Hepatocyte (in vitro differentiated cells): ENCODE results near the gene SLC9A8. TPM values are rescaled to one million over a fixed set of nuclear protein-coding genes. Genes with fewer than 3 reads are reported as not detected.

Source experiments
- DNase-seq: peaks from one replicate; pipeline ENCODE4 v3.0.0-alpha.2; 2016; ENCODE audit warnings: low spot score
- H2AFZ ChIP-seq: fragments of 200-600 bp; sonication (generic); 2 replicates; pipeline ENCODE4 v1.6.0; 2016; ENCODE audit warnings: antibody characterized with exemption, mild to moderate bottlenecking
- H3K27ac ChIP-seq: fragments of 200-600 bp; sonication (generic); 2 replicates; pipeline ENCODE4 v1.5.1; 2016; ENCODE audit warnings: mild to moderate bottlenecking
- H3K27me3 ChIP-seq: fragments of 200-600 bp; sonication (generic); 2 replicates; pipeline ENCODE4 v1.6.1; 2016
- H3K36me3 ChIP-seq: fragments of 200-600 bp; sonication (generic); replicated peaks from 2 replicates; pipeline ENCODE4 v1.5.1; 2016; ENCODE audit warnings: low read depth; ENCODE audit not compliant: insufficient read depth
- H3K4me1 ChIP-seq: fragments of 200-600 bp; sonication (generic); 2 replicates; pipeline ENCODE4 v1.5.1; 2016; ENCODE audit warnings: mild to moderate bottlenecking, moderate library complexity; ENCODE audit not compliant: insufficient read depth
- H3K4me2 ChIP-seq: fragments of 200-600 bp; sonication (generic); 2 replicates; pipeline ENCODE4 v1.6.0; 2016
- H3K4me3 ChIP-seq: fragments of 200-600 bp; sonication (generic); 2 replicates; pipeline ENCODE4 v1.5.1; 2016; ENCODE audit warnings: mild to moderate bottlenecking
- H3K79me2 ChIP-seq: fragments of 200-600 bp; sonication (generic); 2 replicates; pipeline ENCODE4 v1.6.0; 2017; ENCODE audit warnings: mild to moderate bottlenecking
- H3K9me2 ChIP-seq: fragments of 200-600 bp; sonication (generic); replicated peaks from 2 replicates; pipeline ENCODE4 v1.6.0; 2017; ENCODE audit warnings: mild to moderate bottlenecking; ENCODE audit not compliant: insufficient read depth
- H3K9me3 ChIP-seq: fragments of 200-600 bp; sonication (generic); 2 replicates; pipeline ENCODE4 v1.5.1; 2016; ENCODE audit warnings: low read depth, mild to moderate bottlenecking
- H4K20me1 ChIP-seq: fragments of 200-600 bp; sonication (generic); 2 replicates; pipeline ENCODE4 v1.6.0; 2016; ENCODE audit warnings: mild to moderate bottlenecking; ENCODE audit not compliant: insufficient read depth, poor library complexity, severe bottlenecking
- EZH2 ChIP-seq: fragments of 200-600 bp; sonication (generic); IDR thresholded peaks from 2 replicates; pipeline ENCODE4 v1.6.1; 2016; ENCODE audit warnings: antibody characterized with exemption, mild to moderate bottlenecking, borderline replicate concordance
- EZH2phosphoT487 ChIP-seq: fragments of 200-600 bp; sonication (generic); IDR thresholded peaks from one replicate; pipeline ENCODE4 v1.6.1; 2018; ENCODE audit warnings: antibody characterized with exemption, mild to moderate bottlenecking, low read depth, moderate library complexity; ENCODE audit not compliant: unreplicated experiment, severe bottlenecking
- WGBS: methylation state at CpG from one replicate; pipeline ENCODE4 v1.1.6; 2016; ENCODE audit warnings: low lambda C conversion rate; ENCODE audit errors: missing lambda C conversion rate; 5-methylcytosine and 5-hydroxymethylcytosine counted together
- polyA plus RNA-seq: library from polyadenylated mRNA; unstranded; fragments of >200 nt; fragmentation: Nextera tagmentation; extraction: Ambion mirVana; gene quantifications from 2 replicates; pipeline ENCODE4 v1.2.1, GENCODE V29; 2016
- total RNA-seq: library from RNA; depleted of rRNA; stranded (reverse); fragments of >200 nt; gene quantifications from 2 replicates; pipeline ENCODE4 v1.2.3, GENCODE V29; 2014
- TF ChIP-seq, protein P1 (sequence below): fragments of 200-600 bp; sonication (generic); IDR thresholded peaks from 2 replicates; pipeline ENCODE4 v1.5.1; 2016; ENCODE audit warnings: antibody characterized with exemption, mild to moderate bottlenecking; ENCODE audit not compliant: poor library complexity

Gene SLC9A8
- total and polyA plus RNA-seq, 2 experiments from 2014 or later, result 4.9 to 6.7 TPM

DNA sequence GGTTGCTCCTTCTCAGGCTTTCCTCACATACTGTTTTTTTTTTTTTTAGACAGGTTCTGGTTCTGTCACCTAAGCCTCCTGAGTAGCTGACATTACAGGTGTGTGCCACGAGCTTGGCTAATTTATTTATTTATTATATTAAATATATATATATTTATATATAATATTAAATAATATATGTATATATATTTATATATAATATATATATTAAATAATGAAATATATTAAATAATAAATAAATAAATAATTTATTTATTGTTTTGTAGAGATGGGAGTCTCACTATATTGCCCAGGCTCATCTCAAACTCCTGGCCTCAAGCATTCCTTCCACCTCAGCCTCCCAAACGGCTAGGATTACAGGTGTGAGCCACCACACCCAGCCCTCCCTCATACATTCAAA lies 28.3 kb upstream of the SLC9A8 start:
- no peak overlapping the region for H3K27ac ChIP-seq
- no peaks in the 10 kb centered on the region for H3K36me3 ChIP-seq
- no peak for DNase-seq
- no peak overlapping the region for H2AFZ ChIP-seq
- H3K9me2 ChIP-seq, result no peaks in the 10 kb centered on the region
- 67% methylated on average over 2 of the region's 2 CpGs for whole genome bisulfite sequencing
- no peak for TF ChIP-seq EZH2
- H3K9me3 ChIP-seq, result no peaks in the 10 kb centered on the region
- no peaks in the 10 kb centered on the region for H3K4me1 ChIP-seq
- H3K4me2 ChIP-seq, result no peak overlapping the region
- no peaks in the 10 kb centered on the region for H4K20me1 ChIP-seq
- no peak overlapping the region for H3K4me3 ChIP-seq
- no peaks in the 10 kb centered on the region for H3K79me2 ChIP-seq
- H3K27me3 ChIP-seq, result no peaks in the 10 kb centered on the region

DNA sequence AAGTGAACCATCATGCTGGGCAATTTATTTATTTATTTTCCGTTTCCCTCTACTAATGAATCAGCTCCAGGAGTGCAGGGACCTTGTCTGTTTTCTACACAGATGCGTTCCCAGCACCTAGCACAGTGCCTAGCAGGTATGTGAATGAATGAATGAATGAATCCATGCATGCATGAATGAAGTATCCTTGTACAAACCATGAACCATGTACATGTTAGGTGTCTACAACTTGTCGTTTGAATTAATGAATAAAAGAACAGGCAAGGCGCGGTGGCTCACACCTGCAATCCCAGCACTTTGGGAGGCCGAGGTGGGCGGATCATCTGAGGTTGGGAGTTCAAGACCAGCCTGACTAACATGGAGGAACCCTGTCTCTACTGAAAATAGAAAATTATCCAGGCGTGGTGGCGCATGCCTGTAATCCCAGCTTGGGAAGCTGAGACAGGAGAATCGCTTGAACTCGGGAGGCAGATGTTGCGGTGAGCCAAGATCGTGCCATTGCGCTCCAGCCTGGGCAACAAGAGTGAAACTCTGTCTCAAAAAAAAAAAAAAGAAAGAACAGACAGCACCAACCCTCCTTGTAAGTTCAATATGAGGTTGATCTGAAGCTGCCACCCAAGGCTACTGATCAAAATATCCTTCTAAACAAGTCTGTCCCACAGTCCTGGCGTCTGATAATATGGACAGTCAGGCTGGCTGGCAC lies 27.3 kb upstream of the SLC9A8 start:
- no peaks in the 10 kb centered on the region for H4K20me1 ChIP-seq
- H3K4me3 ChIP-seq, result no peak overlapping the region
- H3K27ac ChIP-seq, result no peak overlapping the region
- WGBS, result 92% methylated on average over 15 of the region's 15 CpGs
- H3K9me2 ChIP-seq, result no peaks in the 10 kb centered on the region
- DNase-seq, result no peak
- no peak overlapping the region for H2AFZ ChIP-seq
- H3K36me3 ChIP-seq, result no peaks in the 10 kb centered on the region
- H3K4me1 ChIP-seq, result peaks cover under 1% of the 10 kb centered on the region
- no peaks in the 10 kb centered on the region for H3K79me2 ChIP-seq
- H3K27me3 ChIP-seq, result no peaks in the 10 kb centered on the region
- no peaks in the 10 kb centered on the region for H3K9me3 ChIP-seq
- H3K4me2 ChIP-seq, result no peak overlapping the region
- TF ChIP-seq, protein P1, sequence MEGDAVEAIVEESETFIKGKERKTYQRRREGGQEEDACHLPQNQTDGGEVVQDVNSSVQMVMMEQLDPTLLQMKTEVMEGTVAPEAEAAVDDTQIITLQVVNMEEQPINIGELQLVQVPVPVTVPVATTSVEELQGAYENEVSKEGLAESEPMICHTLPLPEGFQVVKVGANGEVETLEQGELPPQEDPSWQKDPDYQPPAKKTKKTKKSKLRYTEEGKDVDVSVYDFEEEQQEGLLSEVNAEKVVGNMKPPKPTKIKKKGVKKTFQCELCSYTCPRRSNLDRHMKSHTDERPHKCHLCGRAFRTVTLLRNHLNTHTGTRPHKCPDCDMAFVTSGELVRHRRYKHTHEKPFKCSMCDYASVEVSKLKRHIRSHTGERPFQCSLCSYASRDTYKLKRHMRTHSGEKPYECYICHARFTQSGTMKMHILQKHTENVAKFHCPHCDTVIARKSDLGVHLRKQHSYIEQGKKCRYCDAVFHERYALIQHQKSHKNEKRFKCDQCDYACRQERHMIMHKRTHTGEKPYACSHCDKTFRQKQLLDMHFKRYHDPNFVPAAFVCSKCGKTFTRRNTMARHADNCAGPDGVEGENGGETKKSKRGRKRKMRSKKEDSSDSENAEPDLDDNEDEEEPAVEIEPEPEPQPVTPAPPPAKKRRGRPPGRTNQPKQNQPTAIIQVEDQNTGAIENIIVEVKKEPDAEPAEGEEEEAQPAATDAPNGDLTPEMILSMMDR, result no peak

DNA sequence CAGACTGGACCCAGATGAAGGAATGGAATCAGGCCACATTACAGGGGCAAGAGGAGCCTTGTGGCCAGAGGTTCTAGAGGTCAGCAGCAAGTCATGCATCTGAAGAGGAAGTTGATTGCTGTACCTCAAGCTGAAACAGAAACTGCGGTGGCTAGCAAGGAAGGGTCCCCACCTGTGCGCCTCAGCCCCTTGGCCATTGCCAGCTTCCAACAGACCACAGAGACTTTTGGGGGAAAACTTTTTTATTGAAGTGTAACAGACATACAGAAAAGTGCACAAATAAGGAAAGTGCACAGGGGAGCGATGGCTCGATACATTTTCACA lies 26.8 kb upstream of the SLC9A8 start:
- no peak overlapping the region for H2AFZ ChIP-seq
- WGBS, result 95% methylated on average over 4 of the region's 4 CpGs

DNA sequence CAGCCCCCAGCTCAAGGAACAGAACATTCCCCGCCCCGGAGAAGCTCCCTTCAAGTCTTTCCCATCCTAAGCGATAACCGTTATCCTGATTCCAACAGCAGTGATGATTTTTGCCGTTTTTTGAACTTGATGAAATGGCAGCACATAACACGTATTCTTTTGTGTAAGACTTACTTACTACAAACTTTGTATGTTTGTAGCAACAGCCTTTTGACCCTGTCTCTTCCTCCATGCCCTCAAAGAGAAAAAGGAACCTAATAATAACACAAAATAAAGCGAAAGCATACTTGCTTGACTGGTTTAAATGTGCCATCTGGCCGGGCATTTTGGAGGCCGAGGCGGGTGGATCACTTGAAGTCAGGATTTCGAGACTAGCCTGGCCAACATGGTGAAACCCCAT lies 26.4 kb upstream of the SLC9A8 start:
- no peak overlapping the region for H3K27ac ChIP-seq
- TF ChIP-seq, protein P1, result no peak
- 91% methylated on average over 11 of the region's 11 CpGs for WGBS

More for the DNA sequence above, 26.8 kb upstream of the SLC9A8 start:
- Histone ChIP-seq H3K4me2 (no peak overlapping the region), H3K4me3 (no peak overlapping the region), H3K27me3 (no peaks in the 10 kb centered on the region), H3K4me1 (peaks cover 6% of the 10 kb centered on the region), H3K36me3 (no peaks in the 10 kb centered on the region), H3K27ac (no peak overlapping the region), H3K9me3 (no peaks in the 10 kb centered on the region), H4K20me1 (no peaks in the 10 kb centered on the region), H3K79me2 (no peaks in the 10 kb centered on the region), H3K9me2 (no peaks in the 10 kb centered on the region)
- TF ChIP-seq, protein P1, result no peak
- no peak for TF ChIP-seq EZH2
- no peak for TF ChIP-seq EZH2phosphoT487
- DNase-seq, result no peak

More for the DNA sequence above, 26.4 kb upstream of the SLC9A8 start:
- no peak for DNase-seq
- Histone ChIP-seq H3K4me3 (no peak overlapping the region), H3K36me3 (no peaks in the 10 kb centered on the region), H3K4me1 (peaks cover 6% of the 10 kb centered on the region), H3K79me2 (no peaks in the 10 kb centered on the region), H3K9me3 (no peaks in the 10 kb centered on the region), H4K20me1 (no peaks in the 10 kb centered on the region), H2AFZ (no peak overlapping the region), H3K9me2 (no peaks in the 10 kb centered on the region), H3K4me2 (no peak overlapping the region), H3K27me3 (no peaks in the 10 kb centered on the region)
